ENCODE data around the gene REXO5.

REXO5 gene

DNA sequence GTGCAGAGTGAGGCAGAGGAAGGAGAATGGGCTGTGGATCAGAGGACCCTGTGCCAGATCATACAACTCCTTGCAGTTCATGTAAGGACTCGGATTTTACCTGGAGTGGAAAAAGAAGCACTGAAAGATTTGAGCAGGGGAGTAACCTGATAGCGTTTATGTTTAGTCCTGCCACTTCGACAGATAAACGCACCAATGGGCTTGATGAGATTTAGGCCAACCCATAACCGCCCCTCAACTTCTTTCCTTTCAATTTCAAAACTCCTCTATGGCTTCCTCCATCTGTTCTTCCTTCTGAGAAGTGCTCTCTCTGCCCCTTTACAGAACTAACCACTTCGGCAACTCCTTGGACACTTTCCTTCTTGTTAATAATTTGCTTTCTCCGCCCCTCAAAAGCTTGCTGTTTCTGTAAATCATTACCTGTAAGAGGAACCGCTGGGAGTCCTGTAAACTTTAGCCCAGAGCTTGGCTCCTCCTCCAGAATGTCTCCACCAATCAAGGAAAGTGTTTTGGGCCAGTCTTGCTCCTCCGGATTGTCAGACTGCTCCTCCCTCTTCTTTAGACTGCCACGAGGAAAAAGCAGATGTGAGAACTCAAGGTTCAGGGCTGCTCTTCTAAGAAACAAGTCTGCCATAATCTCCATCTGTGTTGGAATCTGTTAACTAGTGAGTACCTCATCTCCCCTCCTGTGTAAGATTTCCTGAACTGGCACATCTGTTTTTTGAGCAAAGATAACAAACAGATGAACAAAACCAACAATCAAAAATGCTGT, 42.7 kb upstream of the REXO5 start, which contains the start of gene ACSM3:
Gene ACSM3 (plus strand): TSS at position 554 of the 772 bp plus-strand sequence. CDS start 6,021 bp downstream, outside the sequence.
- TF ChIP-seq SIN3A (IDR thresholded peaks at IDR 0.05; ENCODE audit: borderline replicate concordance, insufficient read depth, low read length) (no peak), TAF1 (IDR thresholded peaks at IDR 0.05; ENCODE audit: borderline replicate concordance, insufficient read depth, low read length) (no peak), FOXP2 (optimal IDR thresholded peaks at IDR 0.05; ENCODE audit: borderline replicate concordance, extremely low read depth, extremely low read length, insufficient read depth) (no peak), POLR2AphosphoS5 (IDR thresholded peaks at IDR 0.05; ENCODE audit: low read depth, low read length) (no peak)
- TF ChIP-seq, protein P1, sequence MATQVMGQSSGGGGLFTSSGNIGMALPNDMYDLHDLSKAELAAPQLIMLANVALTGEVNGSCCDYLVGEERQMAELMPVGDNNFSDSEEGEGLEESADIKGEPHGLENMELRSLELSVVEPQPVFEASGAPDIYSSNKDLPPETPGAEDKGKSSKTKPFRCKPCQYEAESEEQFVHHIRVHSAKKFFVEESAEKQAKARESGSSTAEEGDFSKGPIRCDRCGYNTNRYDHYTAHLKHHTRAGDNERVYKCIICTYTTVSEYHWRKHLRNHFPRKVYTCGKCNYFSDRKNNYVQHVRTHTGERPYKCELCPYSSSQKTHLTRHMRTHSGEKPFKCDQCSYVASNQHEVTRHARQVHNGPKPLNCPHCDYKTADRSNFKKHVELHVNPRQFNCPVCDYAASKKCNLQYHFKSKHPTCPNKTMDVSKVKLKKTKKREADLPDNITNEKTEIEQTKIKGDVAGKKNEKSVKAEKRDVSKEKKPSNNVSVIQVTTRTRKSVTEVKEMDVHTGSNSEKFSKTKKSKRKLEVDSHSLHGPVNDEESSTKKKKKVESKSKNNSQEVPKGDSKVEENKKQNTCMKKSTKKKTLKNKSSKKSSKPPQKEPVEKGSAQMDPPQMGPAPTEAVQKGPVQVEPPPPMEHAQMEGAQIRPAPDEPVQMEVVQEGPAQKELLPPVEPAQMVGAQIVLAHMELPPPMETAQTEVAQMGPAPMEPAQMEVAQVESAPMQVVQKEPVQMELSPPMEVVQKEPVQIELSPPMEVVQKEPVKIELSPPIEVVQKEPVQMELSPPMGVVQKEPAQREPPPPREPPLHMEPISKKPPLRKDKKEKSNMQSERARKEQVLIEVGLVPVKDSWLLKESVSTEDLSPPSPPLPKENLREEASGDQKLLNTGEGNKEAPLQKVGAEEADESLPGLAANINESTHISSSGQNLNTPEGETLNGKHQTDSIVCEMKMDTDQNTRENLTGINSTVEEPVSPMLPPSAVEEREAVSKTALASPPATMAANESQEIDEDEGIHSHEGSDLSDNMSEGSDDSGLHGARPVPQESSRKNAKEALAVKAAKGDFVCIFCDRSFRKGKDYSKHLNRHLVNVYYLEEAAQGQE (IDR thresholded peaks at IDR 0.05; ENCODE audit: insufficient read depth in 1 of 2, low read depth in 2 of 2, low read length in 2 of 2): no peak

DNA sequence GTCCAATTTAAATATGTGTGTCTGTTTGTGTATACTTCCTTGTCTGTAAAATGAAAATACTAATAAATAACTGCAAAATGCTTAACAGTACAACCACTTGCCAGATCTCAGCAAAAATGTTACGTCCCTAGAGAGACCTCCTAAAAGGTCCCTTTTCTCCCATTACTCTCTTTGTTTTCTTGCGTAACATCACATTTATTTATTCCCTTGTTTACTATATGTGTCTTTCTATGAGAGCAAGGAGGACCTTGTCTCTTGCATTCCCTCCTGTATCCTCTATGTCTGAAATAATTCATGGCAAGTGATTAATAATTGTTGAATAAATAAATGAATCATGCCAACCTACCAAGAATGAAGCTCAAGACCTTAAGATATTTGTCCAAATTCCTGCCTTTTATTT, 40.6 kb upstream of the REXO5 start:
- TF ChIP-seq TAF1 (IDR thresholded peaks at IDR 0.05; ENCODE audit: borderline replicate concordance, insufficient read depth, low read length) (no peak), SIN3A (IDR thresholded peaks at IDR 0.05; ENCODE audit: borderline replicate concordance, insufficient read depth, low read length) (no peak), POLR2AphosphoS5 (IDR thresholded peaks at IDR 0.05; ENCODE audit: low read depth, low read length) (no peak), FOXP2 (optimal IDR thresholded peaks at IDR 0.05; ENCODE audit: borderline replicate concordance, extremely low read depth, extremely low read length, insufficient read depth) (no peak)
- TF ChIP-seq, protein P1 (IDR thresholded peaks at IDR 0.05; ENCODE audit: insufficient read depth in 1 of 2, low read depth in 2 of 2, low read length in 2 of 2): no peak

DNA sequence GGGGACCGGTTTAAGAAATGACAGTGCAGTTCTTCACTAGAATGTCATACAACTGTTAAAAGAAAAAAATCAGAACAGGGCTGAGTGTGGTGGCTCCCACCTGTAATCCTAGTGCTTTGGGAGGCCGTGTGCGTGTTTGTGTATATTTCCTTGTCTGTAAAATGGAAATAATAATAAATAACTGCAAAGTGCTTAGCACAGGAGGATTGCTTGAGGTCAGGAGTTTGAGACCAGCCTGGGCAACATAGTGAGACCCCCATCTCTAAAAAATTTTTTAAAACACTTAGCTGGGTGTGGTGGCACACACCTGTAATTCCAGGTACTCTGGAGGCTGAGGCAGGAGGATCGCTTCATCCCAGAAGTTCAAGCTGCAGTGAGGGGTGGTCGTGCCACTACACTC, 40.0 kb upstream of the REXO5 start:
- TF ChIP-seq, protein P1 (IDR thresholded peaks at IDR 0.05; ENCODE audit: insufficient read depth in 1 of 2, low read depth in 2 of 2, low read length in 2 of 2): no peak

DNA sequence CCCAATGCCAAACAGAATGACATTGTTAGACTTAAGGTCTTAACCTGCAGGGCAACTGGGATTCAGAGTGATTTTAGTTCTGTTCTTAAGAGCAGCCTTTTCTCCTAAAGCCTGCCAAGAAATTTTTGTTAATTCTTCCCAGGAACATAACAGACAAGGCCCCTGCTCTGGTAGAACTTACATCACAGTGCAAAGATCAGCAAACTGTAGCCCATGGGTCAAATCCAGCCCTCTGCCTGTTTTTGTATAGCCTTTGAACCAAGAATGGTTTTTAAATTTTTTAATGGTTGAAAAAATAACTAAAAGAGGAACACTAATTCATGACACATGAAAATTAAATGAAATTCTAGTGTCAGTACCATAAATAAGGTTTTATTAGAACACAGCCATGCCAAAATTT, 38.8 kb upstream of the REXO5 start:
- no peak for TF ChIP-seq FOXP2 (optimal IDR thresholded peaks at IDR 0.05; ENCODE audit: borderline replicate concordance, extremely low read depth, extremely low read length, insufficient read depth)
- no peak for TF ChIP-seq SIN3A (IDR thresholded peaks at IDR 0.05; ENCODE audit: borderline replicate concordance, insufficient read depth, low read length)
- TF ChIP-seq, protein P1 (IDR thresholded peaks at IDR 0.05; ENCODE audit: insufficient read depth in 1 of 2, low read depth in 2 of 2, low read length in 2 of 2): no peak
- TF ChIP-seq POLR2AphosphoS5 (IDR thresholded peaks at IDR 0.05; ENCODE audit: low read depth, low read length): no peak
- TF ChIP-seq TAF1 (IDR thresholded peaks at IDR 0.05; ENCODE audit: borderline replicate concordance, insufficient read depth, low read length): no peak

DNA sequence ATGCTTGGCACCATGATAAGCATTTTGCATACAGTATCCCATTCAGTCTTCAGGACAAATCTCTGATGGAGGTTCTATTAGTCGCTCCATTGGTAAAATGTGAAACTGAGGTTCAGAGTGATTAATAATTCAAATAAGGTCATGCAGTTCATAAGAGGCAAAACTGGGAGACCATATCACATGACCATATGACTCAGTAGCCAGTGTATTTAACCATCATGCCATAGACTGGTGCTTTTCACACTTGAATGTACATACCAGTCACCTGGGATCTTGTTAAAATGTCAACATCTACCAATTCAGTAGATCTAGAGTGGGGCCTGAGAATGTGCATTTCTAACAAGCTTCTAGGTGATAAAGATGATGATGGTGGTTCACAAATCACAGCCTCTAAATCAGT, 38.2 kb upstream of the REXO5 start:
- TF ChIP-seq TAF1 (IDR thresholded peaks at IDR 0.05; ENCODE audit: borderline replicate concordance, insufficient read depth, low read length): no peak
- no peak for TF ChIP-seq FOXP2 (optimal IDR thresholded peaks at IDR 0.05; ENCODE audit: borderline replicate concordance, extremely low read depth, extremely low read length, insufficient read depth)
- TF ChIP-seq POLR2AphosphoS5 (IDR thresholded peaks at IDR 0.05; ENCODE audit: low read depth, low read length): no peak
- TF ChIP-seq, protein P1 (IDR thresholded peaks at IDR 0.05; ENCODE audit: insufficient read depth in 1 of 2, low read depth in 2 of 2, low read length in 2 of 2): no peak
- no peak for TF ChIP-seq SIN3A (IDR thresholded peaks at IDR 0.05; ENCODE audit: borderline replicate concordance, insufficient read depth, low read length)

Data from PFSK-1 (cell line).